Stomach smooth muscle (tissue), 2 donors: ENCODE data around the gene CXCL6.

Source experiments
- H3K27ac ChIP-seq: one replicate; pipeline ENCODE4 v1.7.0; 2013; ENCODE audit warnings: mild to moderate bottlenecking, low read length, inconsistent platforms
- H3K27me3 ChIP-seq, 2 donors: one replicate each; pipeline ENCODE4 v1.7.0; 2013; ENCODE audit warnings: low read length in 2 of 2; ENCODE audit not compliant: insufficient read depth in 2 of 2, control insufficient read depth in 1 of 2
- H3K36me3 ChIP-seq, 2 donors: one replicate each; pipeline ENCODE4 v1.7.0; 2013; ENCODE audit warnings: low read length in 2 of 2; ENCODE audit not compliant: control insufficient read depth in 2 of 2, insufficient read depth in 2 of 2
- H3K4me1 ChIP-seq: one replicate; pipeline ENCODE4 v1.7.0; 2013; ENCODE audit warnings: low read length; ENCODE audit not compliant: control insufficient read depth, insufficient read depth
- H3K4me3 ChIP-seq, 2 donors: one replicate each; pipeline ENCODE4 v1.7.0; 2013; ENCODE audit warnings: low read length in 2 of 2
- H3K9ac ChIP-seq, 2 donors: one replicate each; pipeline ENCODE4 v1.7.0; 2013; ENCODE audit warnings: low read length in 2 of 2, mild to moderate bottlenecking in 1 of 2
- H3K9me3 ChIP-seq, 2 donors: one replicate each; pipeline ENCODE4 v1.7.0; 2013; ENCODE audit warnings: low read length in 2 of 2; ENCODE audit not compliant: control insufficient read depth in 2 of 2
- donor health status: healthy.
- donor health status: Pancreatic carcinoma.

Gene CXCL6

GRCh38 chr4:73842696-73843095 lies 6.2 kb downstream of the CXCL6 start:
- peaks cover 0 to 5% of the 10 kb centered on the region in 2 donors for H3K27me3 ChIP-seq
- H3K4me3 ChIP-seq = no peak overlapping the region
- no peak overlapping the region for H3K27ac ChIP-seq
- H3K9me3 ChIP-seq = no peaks in the 10 kb centered on the region
- no peaks in the 10 kb centered on the region for H3K36me3 ChIP-seq
- H3K9ac ChIP-seq = no peak overlapping the region
- H3K4me1 ChIP-seq = no peaks in the 10 kb centered on the region

- H3K9ac ChIP-seq = no peak overlapping the region
- H3K27me3 ChIP-seq = no peaks in the 10 kb centered on the region
- no peak overlapping the region for H3K27ac ChIP-seq
- no peak overlapping the region for H3K4me3 ChIP-seq
- no peaks in the 10 kb centered on the region for H3K9me3 ChIP-seq
- no peaks in the 10 kb centered on the region for H3K36me3 ChIP-seq
- no peaks in the 10 kb centered on the region for H3K4me1 ChIP-seq
Measured at GRCh38 chr4:73843369-73843768, 6.9 kb downstream of the CXCL6 start.

DNA sequence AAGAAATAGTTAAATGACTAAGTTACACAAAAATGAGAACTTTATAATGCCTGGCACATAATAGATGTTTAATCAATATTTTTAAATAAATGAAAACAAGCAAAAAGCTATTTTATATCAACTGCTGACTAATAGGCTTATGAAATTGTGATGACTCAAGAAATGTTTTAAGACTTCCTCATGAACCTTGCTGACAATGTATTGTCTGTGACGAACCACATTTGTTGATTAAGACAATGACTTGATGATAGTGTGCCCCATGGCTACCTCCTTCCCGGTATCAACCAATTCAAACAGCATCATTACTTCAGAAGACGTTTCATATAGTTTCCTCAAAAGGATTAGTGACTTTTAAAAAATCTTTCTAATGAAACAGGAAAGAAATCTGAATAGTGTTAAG lies 7.9 kb downstream of the CXCL6 start:
- no peaks in the 10 kb centered on the region for H3K36me3 ChIP-seq
- no peak overlapping the region for H3K9ac ChIP-seq
- H3K27ac ChIP-seq = no peak overlapping the region
- H3K9me3 ChIP-seq = no peaks in the 10 kb centered on the region
- no peaks in the 10 kb centered on the region for H3K4me1 ChIP-seq
- no peaks in the 10 kb centered on the region for H3K27me3 ChIP-seq
- no peak overlapping the region for H3K4me3 ChIP-seq

DNA sequence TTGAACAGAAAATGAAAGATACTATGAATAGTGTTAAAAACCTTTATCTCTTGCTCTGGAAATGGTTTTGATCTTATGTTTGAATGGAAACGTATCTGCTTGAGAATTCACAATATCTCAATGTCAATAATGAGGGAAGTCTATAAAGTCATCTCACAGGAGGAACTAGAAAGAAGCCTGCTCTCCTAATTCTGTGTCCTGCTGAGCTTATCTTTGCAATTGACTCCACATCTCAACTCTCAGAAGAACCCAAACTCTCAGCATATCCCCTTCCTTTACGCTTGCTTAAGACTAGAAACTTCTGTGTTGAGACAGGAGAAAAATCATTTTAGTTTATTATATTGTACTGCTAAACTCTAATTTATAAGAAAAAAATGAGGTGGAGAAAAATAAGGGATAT lies 8.3 kb downstream of the CXCL6 start:
- Histone ChIP-seq H3K27me3 (no peaks in the 10 kb centered on the region), H3K36me3 (no peaks in the 10 kb centered on the region), H3K4me1 (no peaks in the 10 kb centered on the region), H3K27ac (no peak overlapping the region), H3K9me3 (no peaks in the 10 kb centered on the region), H3K9ac (no peak overlapping the region), H3K4me3 (no peak overlapping the region)

GRCh38 chr4:73847526-73848182 lies 11.2 kb downstream of the CXCL6 start:
- H3K27me3 ChIP-seq = peaks cover 0 to 3% of the 10 kb centered on the region in 2 donors
- H3K9ac ChIP-seq = no peak overlapping the region

GRCh38 chr4:73848183-73848777 lies 11.8 kb downstream of the CXCL6 start:
- Histone ChIP-seq H3K9ac (no peak overlapping the region), H3K27me3 (peaks cover 0 to 3% of the 10 kb centered on the region in 2 donors), H3K36me3 (no peaks in the 10 kb centered on the region), H3K27ac (no peak overlapping the region), H3K4me1 (peaks cover 2% of the 10 kb centered on the region), H3K4me3 (no peak overlapping the region), H3K9me3 (no peaks in the 10 kb centered on the region)

More at GRCh38 chr4:73847526-73848182, 11.2 kb downstream of the CXCL6 start:
- Histone ChIP-seq H3K36me3 (no peaks in the 10 kb centered on the region), H3K27ac (no peak overlapping the region), H3K4me1 (no peaks in the 10 kb centered on the region), H3K4me3 (no peak overlapping the region), H3K9me3 (no peaks in the 10 kb centered on the region)

GRCh38 chr4:73850261-73850970 lies 13.9 kb downstream of the CXCL6 start:
- H3K4me1 ChIP-seq = peaks cover 3% of the 10 kb centered on the region
- H3K27me3 ChIP-seq = peaks cover 0 to 6% of the 10 kb centered on the region in 2 donors
- H3K4me3 ChIP-seq = no peak overlapping the region
- no peaks in the 10 kb centered on the region for H3K36me3 ChIP-seq
- H3K27ac ChIP-seq = no peak overlapping the region
- no peak overlapping the region for H3K9ac ChIP-seq
- no peaks in the 10 kb centered on the region for H3K9me3 ChIP-seq

DNA sequence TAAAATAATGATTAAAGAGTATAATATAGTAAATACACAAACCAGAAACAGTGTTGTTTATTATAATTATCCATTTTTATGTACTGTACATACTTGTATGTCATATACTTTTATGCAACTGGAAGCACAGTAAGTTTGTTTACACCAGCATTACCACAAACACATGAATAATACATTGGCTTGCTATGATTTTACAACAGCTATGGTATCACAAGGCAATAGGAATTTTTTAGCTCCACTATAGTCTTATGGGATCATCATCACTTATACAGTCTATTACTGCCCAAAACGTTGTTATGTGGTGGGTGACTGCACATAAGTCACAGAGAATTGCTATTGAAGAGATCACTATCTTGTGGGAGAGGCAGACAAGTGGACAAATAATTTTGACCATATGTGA lies 14.8 kb downstream of the CXCL6 start:
- H3K9me3 ChIP-seq = no peaks in the 10 kb centered on the region
- H3K27me3 ChIP-seq = peaks cover 0 to 6% of the 10 kb centered on the region in 2 donors
- no peak overlapping the region for H3K27ac ChIP-seq

DNA sequence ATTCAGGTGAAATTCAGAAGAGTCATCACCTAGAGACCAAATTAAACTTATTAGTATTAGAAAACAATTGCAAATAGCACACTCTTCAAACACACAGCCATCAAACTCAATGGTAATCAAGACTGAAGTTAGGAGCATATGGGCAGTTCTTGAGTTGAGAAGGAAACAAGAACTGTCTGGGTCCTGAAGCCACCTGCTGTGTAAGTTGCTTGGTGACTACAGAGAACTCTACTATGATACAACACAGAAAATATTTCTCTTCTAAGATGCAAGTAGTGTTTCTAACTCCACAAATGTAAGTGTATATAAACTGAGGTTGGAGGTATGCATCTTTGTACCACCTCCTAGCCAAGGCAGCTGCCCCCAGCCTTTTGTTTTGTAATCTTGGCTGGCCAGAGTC lies 16.3 kb downstream of the CXCL6 start:
- Histone ChIP-seq H3K36me3 (no peaks in the 10 kb centered on the region), H3K9me3 (no peaks in the 10 kb centered on the region), H3K4me1 (peaks cover 3% of the 10 kb centered on the region), H3K4me3 (no peak overlapping the region), H3K27me3 (peaks cover 0 to 6% of the 10 kb centered on the region in 2 donors), H3K27ac (no peak overlapping the region), H3K9ac (no peak overlapping the region)

More for the DNA sequence above, 14.8 kb downstream of the CXCL6 start:
- Histone ChIP-seq H3K9ac (no peak overlapping the region), H3K36me3 (no peaks in the 10 kb centered on the region), H3K4me1 (peaks cover 3% of the 10 kb centered on the region), H3K4me3 (no peak overlapping the region)

- Histone ChIP-seq H3K9ac (no peak within 1 kb of the TSS), H3K9me3 (no peaks in the 10 kb centered on the region), H3K4me3 (peak within 1 kb of the TSS in 1 of 2 donors; percentile 24), H3K36me3 (no peaks in the 10 kb centered on the region), H3K27me3 (peaks cover 0 to 6% of the 10 kb centered on the region in 2 donors), H3K4me1 (peaks cover 3% of the 10 kb centered on the region), H3K27ac (no peak within 1 kb of the TSS)
Measured at GRCh38 chr4:73853246-73853704, 16.8 kb downstream of the CXCL6 start, which contains the start of gene PF4V1. Gene PF4V1 (plus strand): TSS chr4:73853296. CDS start chr4:73853363, 67 bp downstream.
